ENCODE results near the gene CDKAL1.

The CDKAL1 gene

DNA sequence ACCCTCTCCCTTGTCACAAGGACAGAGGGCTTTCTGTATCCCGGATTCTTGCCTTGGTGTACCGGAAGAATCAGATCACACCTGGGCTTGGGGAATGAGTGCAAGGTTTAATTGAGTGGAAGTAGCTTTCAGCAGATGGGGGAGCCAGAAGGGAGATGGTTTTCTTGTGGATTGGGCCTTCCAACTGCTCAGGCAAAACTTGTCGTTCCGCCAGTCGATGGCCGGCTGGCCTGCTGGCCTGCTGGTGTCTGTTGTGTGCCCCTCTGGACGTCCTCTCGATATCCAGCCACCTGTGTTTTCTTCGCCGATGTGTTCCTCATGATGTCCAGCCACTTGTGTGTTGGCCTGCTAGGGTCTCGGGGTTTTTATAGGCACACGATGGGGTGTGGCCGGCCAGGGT lies 168.1 kb downstream of the CDKAL1 start:
- no peak overlapping the region for H3K4me3 ChIP-seq (ENCODE audit: low read depth, low read length)
- in situ Hi-C loops (cut with HindIII; ENCODE audit: low pct_ligation_motif_present, low sequenced_read_pairs), result no loop called here
- TF ChIP-seq, protein P1, sequence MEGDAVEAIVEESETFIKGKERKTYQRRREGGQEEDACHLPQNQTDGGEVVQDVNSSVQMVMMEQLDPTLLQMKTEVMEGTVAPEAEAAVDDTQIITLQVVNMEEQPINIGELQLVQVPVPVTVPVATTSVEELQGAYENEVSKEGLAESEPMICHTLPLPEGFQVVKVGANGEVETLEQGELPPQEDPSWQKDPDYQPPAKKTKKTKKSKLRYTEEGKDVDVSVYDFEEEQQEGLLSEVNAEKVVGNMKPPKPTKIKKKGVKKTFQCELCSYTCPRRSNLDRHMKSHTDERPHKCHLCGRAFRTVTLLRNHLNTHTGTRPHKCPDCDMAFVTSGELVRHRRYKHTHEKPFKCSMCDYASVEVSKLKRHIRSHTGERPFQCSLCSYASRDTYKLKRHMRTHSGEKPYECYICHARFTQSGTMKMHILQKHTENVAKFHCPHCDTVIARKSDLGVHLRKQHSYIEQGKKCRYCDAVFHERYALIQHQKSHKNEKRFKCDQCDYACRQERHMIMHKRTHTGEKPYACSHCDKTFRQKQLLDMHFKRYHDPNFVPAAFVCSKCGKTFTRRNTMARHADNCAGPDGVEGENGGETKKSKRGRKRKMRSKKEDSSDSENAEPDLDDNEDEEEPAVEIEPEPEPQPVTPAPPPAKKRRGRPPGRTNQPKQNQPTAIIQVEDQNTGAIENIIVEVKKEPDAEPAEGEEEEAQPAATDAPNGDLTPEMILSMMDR (IDR thresholded peaks at IDR 0.05; ENCODE audit: low read depth, low read length, missing control alignments), result no peak

DNA sequence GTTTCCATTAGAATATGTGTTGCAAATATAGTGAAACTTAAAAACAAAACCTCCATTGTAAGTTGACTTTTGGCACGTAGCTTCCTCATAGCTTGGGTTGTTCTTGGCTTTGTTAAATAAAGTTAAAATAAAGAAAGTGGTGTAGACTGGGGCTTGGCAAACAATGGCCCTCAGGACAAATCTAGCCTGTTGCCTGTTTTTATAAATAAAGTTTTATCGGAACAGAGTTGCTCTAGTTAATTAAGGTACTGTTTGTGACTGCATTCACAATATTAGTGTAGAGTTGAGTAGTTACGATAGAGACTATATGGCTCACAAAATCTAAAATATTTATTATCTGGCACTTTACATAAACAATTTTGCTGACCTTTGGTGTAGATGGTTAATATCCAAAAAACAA lies 168.8 kb downstream of the CDKAL1 start:
- Histone ChIP-seq H3K36me3 (replicated peaks) (no peaks in the 10 kb centered on the region), H3K27me3 (replicated peaks) (no peaks in the 10 kb centered on the region), H3K27ac (no peak overlapping the region), H3K4me3 (ENCODE audit: low read depth, low read length) (no peak overlapping the region)
- in situ Hi-C loops (cut with HindIII; ENCODE audit: low pct_ligation_motif_present, low sequenced_read_pairs), result no loop called here
- TF ChIP-seq, protein P1 (IDR thresholded peaks at IDR 0.05; ENCODE audit: low read depth, low read length, missing control alignments), result no peak
- DNase-seq, result no peak

More for the DNA sequence above, 168.1 kb downstream of the CDKAL1 start:
- Histone ChIP-seq H3K36me3 (replicated peaks) (no peaks in the 10 kb centered on the region), H3K27me3 (replicated peaks) (no peaks in the 10 kb centered on the region), H3K27ac (no peak overlapping the region)
- DNase-seq, result no peak

DNA sequence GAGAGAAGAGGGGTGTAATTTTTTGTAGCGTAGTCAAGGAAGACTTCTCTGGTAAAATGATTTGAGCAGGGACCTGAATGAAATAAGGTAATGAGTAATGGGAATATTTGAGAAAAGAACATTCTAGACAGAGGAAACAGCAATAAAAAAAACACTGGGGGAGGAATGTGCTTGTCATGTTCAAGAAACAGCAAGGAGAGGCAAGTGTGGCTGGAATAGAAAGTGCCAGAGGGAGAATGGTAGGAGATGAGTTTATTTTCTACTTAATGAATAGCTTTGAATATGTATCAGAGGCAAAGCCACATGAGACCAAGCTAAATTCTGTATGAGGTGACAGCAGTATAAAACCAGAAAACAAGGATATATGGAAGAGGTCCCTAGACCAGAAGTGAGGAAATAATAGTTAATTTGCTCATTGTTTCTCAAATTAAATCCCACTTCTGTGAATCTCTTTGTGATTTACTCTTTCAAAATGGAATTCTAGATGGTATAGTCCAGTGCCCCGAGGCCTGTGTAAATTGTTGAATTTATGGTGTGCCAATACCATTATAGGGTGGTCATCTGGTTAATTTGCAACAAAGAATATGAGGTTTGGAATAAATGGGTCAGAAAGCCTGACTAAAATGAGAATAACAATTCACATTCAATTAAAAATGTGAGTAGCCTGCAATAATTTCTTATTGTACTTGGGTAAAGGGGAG lies 170.2 kb downstream of the CDKAL1 start:
- DNase-seq, result no peak
- Histone ChIP-seq H3K27me3 (replicated peaks) (no peaks in the 10 kb centered on the region), H3K4me3 (ENCODE audit: low read depth, low read length) (no peak overlapping the region), H3K27ac (no peak overlapping the region), H3K36me3 (replicated peaks) (no peaks in the 10 kb centered on the region)
- TF ChIP-seq, protein P1 (IDR thresholded peaks at IDR 0.05; ENCODE audit: low read depth, low read length, missing control alignments), result no peak
- in situ Hi-C loops (cut with HindIII; ENCODE audit: low pct_ligation_motif_present, low sequenced_read_pairs), result no loop called here

DNA sequence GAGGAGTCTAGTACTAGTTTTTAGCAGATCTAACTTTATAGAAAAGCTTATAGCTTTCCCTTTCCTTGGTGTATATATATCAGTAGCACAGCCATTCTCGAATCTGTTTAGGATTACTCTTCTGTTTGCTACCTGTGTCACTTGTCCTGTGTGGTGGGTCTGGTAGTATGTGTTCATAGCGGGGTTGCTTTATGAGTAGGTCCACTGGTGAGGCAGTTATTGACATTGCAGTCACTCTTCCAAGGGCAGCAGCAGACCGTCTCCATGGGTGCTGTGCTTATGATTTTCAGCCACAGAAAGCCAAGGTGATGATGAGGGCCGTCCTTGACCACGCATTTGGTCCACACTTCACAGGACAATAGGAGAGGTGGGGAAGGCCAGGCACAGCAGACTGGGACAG lies 171.5 kb downstream of the CDKAL1 start:
- no peak overlapping the region for H3K4me3 ChIP-seq (ENCODE audit: low read depth, low read length)
- in situ Hi-C loops (cut with HindIII; ENCODE audit: low pct_ligation_motif_present, low sequenced_read_pairs), result no loop called here
- TF ChIP-seq, protein P1 (IDR thresholded peaks at IDR 0.05; ENCODE audit: low read depth, low read length, missing control alignments), result no peak
- no peak overlapping the region for H3K27ac ChIP-seq
- no peaks in the 10 kb centered on the region for H3K36me3 ChIP-seq (replicated peaks)
- H3K27me3 ChIP-seq (replicated peaks), result no peaks in the 10 kb centered on the region
- DNase-seq, result no peak

DNA sequence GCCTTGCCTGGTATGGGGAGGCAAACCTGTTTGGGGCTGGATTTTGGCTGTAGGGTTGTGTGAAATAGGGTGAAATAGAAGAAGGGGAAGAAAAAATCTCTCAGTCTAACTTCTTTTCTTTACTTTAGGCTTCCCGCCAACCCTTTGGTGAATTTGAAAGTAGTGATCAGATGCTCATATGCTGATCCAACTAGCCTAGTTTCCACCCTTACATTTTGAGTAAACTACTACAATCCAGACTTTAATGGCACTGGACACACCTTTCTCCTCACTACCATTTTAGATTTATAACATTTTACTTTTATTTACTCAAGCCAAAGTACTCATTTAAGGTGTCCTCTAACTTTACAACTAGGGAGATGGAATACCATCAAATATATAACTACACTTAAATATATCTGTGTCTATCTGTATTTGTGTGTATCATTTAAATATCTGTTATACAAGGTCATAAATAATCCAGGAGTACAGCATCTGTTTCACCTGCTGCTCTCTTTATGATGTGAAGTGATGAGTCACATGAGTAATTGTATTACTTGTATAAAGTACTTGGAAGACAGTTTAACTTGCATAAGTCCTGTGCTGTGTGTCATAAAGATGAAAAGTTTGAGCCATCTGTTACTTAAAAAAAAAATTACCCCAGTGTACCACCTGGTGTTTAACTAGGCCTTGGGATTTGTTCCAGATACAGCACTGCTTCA lies 172.1 kb downstream of the CDKAL1 start:
- DNase-seq, result no peak
- TF ChIP-seq, protein P1 (IDR thresholded peaks at IDR 0.05; ENCODE audit: low read depth, low read length, missing control alignments), result no peak
- no peak overlapping the region for H3K27ac ChIP-seq
- in situ Hi-C loops (cut with HindIII; ENCODE audit: low pct_ligation_motif_present, low sequenced_read_pairs), result no loop called here
- no peaks in the 10 kb centered on the region for H3K27me3 ChIP-seq (replicated peaks)
- no peak overlapping the region for H3K4me3 ChIP-seq (ENCODE audit: low read depth, low read length)
- H3K36me3 ChIP-seq (replicated peaks), result no peaks in the 10 kb centered on the region

Measured in brain microvascular endothelial cell (primary cell).